AG04450 (cell line): Measurements from ENCODE around the gene DNM2. TPM values are rescaled to one million over a fixed set of nuclear protein-coding genes. Genes with fewer than 3 reads are reported as not detected.
"Not testable (repeated sequence)": the region's sequence is repeated elsewhere in the genome, so short reads cannot be mapped to it uniquely, and the experiment has no call there.

ENCODE experiments used
- CTCF ChIA-PET: fragments of 300-600, 350-600 bp; formaldehyde crosslinking; extraction: SDS; loops from one replicate; lab custom pipeline; 2022; ENCODE audit warnings: antibody characterized with exemption, inconsistent platforms; lab: Charles Lee
- POLR2A ChIA-PET: fragments of 350-600 bp; formaldehyde crosslinking; extraction: SDS; loops from one replicate; lab custom pipeline; 2021; ENCODE audit warnings: antibody characterized with exemption, inconsistent platforms; lab: Yijun Ruan, JAX
- DNase-seq: peaks from one replicate; pipeline ENCODE4 v3.0.0-alpha.2; 2011; ENCODE audit warnings: low read depth, low spot score
- H3K27ac ChIP-seq: one replicate; pipeline ENCODE4 v1.5.1; 2012; ENCODE audit warnings: low read depth, low read length, control low read depth
- H3K27me3 ChIP-seq: one replicate; pipeline ENCODE4 v1.6.0; 2012; ENCODE audit warnings: low read length; ENCODE audit not compliant: control insufficient read depth, insufficient read depth
- H3K4me3 ChIP-seq: 2 replicates; pipeline ENCODE4 v1.5.1; 2011; ENCODE audit warnings: mild to moderate bottlenecking, low read depth, low read length, control low read depth
- H3K9me3 ChIP-seq: 2 replicates; pipeline ENCODE4 v1.5.1; 2012; ENCODE audit warnings: low read length; ENCODE audit not compliant: control insufficient read depth, insufficient read depth
- CTCF ChIP-seq: IDR thresholded peaks from 2 replicates; pipeline ENCODE4 v1.5.1; 2011; ENCODE audit warnings: low read depth, low read length, control low read depth, inconsistent platforms
- polyA plus RNA-seq: library from polyadenylated mRNA; depleted of rRNA; stranded (reverse); fragments of >200 nt; gene quantifications from 2 replicates; pipeline ENCODE4 v1.2.3, GENCODE V29; 2011

Gene DNM2
- polyA plus RNA-seq, 1 experiment: 36.9 TPM

GRCh38 chr19:10871711-10872545, 154.0 kb downstream of the DNM2 start:
- Histone ChIP-seq H3K27ac (peak overlapping the region; percentile 47), H3K9me3 (no peaks in the 10 kb centered on the region), H3K4me3 (peak overlapping the region; percentile 84), H3K27me3 (no peaks in the 10 kb centered on the region)
- no peak for DNase-seq
- ChIA-PET CTCF (interaction anchor here (0.5 to 3.3 kb wide), 13 partner anchors 7 to 260 kb away, joined by 3 to 23 read pairs (median 6); partner anchors contain the start of gene DNM2), POLR2A (interaction anchor here (0.5 to 0.6 kb wide), 4 partner anchors 13 to 459 kb away, joined by 3 to 6 read pairs (median 3); no protein-coding TSS in a partner anchor)
- TF ChIP-seq CTCF: peak; percentile 24; the same call in 1 of the 2 replicates

- DNase-seq: no peak
- TF ChIP-seq CTCF: no peak
- Histone ChIP-seq H3K27ac (peak overlapping the region; percentile 47), H3K4me3 (peak overlapping the region; percentile 84), H3K9me3 (no peaks in the 10 kb centered on the region), H3K27me3 (no peaks in the 10 kb centered on the region)
- POLR2A ChIA-PET: interaction anchor here (0.5 to 0.6 kb wide), 2 partner anchors 22 to 82 kb away, joined by 4 to 6 read pairs; no protein-coding TSS in a partner anchor
- CTCF ChIA-PET: interaction anchor here (0.5 to 3.3 kb wide), 13 partner anchors 8 to 168 kb away, joined by 3 to 23 read pairs (median 9); partner anchors contain the start of gene DNM2
Observed at GRCh38 chr19:10872546-10873107, 154.7 kb downstream of the DNM2 start.

GRCh38 chr19:10874024-10874423, 156.1 kb downstream of the DNM2 start:
- ChIA-PET CTCF (interaction anchor here (1.4 to 3.3 kb wide), 3 partner anchors 9 to 67 kb away, joined by 5 to 17 read pairs (median 13); no protein-coding TSS in a partner anchor), POLR2A (no interaction called here)
- no peak for DNase-seq
- Histone ChIP-seq H3K9me3 (no peaks in the 10 kb centered on the region), H3K27ac (no peak overlapping the region), H3K4me3 (no peak overlapping the region), H3K27me3 (no peaks in the 10 kb centered on the region)
- no peak for TF ChIP-seq CTCF

GRCh38 chr19:10876459-10877240, 158.8 kb downstream of the DNM2 start:
- H3K4me3 ChIP-seq: no peak overlapping the region
- POLR2A ChIA-PET: no interaction called here

GRCh38 chr19:10877608-10878007, 159.7 kb downstream of the DNM2 start:
- H3K4me3 ChIP-seq, H3K9me3 ChIP-seq, POLR2A ChIA-PET, H3K27ac ChIP-seq, H3K27me3 ChIP-seq, DNase-seq: not testable (repeated sequence)
- CTCF ChIA-PET: interaction anchor here (4.0 kb wide), 1 partner anchor 13 kb away, joined by 21 read pairs; no protein-coding TSS in a partner anchor

More at GRCh38 chr19:10876459-10877240, 158.8 kb downstream of the DNM2 start:
- H3K27me3 ChIP-seq: no peaks in the 10 kb centered on the region
- no peak for TF ChIP-seq CTCF
- H3K27ac ChIP-seq: no peak overlapping the region
- DNase-seq: no peak
- H3K9me3 ChIP-seq: no peaks in the 10 kb centered on the region
- CTCF ChIA-PET: interaction anchor here (4.0 kb wide), 1 partner anchor 12 kb away, joined by 21 read pairs; no protein-coding TSS in a partner anchor
